ENCODE results near the gene BMPR1A. TPM values are rescaled to one million over a fixed set of nuclear protein-coding genes. Genes with fewer than 3 reads are reported as not detected.

Gene BMPR1A
- total and polyA plus RNA-seq, 9 of the 15 experiments (the other 6 are each of a cell fraction or from before 2014, with no cell fraction given), result 1.6 to 17.5 (median 9.1) TPM

DNA sequence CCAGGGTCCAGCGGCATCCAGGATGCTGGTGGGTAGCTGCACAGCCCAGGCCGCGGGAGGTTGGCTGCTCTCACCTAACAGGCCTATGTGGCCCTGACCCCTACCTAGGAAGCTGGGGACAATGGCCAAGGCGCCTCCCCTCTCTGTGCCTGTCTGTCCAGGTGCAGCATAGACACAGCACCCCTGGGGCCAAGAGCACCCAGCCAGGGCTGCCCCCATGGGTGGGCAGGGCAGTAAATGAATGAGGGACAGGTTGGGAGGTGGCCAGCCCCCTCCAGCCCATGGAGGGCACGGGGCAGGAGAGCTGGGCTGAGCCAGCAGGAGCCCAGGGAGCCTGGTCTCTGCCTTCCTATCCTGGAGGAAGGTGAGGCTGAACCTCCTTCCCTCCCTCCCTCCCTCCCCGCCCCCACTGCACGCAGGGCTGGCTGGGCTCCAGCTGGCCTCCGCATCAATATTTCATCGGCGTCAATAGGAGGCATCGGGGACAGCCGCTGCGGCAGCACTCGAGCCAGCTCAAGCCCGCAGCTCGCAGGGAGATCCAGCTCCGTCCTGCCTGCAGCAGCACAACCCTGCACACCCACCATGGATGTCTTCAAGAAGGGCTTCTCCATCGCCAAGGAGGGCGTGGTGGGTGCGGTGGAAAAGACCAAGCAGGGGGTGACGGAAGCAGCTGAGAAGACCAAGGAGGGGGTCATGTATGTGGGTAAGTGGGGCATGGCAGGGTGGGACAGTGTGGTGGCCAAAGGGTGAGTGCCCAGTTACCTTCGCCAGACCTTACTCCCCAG lies 201.9 kb downstream of the BMPR1A start, which contains the start of gene SNCG (continued):
- TF ChIP-seq, protein P1, sequence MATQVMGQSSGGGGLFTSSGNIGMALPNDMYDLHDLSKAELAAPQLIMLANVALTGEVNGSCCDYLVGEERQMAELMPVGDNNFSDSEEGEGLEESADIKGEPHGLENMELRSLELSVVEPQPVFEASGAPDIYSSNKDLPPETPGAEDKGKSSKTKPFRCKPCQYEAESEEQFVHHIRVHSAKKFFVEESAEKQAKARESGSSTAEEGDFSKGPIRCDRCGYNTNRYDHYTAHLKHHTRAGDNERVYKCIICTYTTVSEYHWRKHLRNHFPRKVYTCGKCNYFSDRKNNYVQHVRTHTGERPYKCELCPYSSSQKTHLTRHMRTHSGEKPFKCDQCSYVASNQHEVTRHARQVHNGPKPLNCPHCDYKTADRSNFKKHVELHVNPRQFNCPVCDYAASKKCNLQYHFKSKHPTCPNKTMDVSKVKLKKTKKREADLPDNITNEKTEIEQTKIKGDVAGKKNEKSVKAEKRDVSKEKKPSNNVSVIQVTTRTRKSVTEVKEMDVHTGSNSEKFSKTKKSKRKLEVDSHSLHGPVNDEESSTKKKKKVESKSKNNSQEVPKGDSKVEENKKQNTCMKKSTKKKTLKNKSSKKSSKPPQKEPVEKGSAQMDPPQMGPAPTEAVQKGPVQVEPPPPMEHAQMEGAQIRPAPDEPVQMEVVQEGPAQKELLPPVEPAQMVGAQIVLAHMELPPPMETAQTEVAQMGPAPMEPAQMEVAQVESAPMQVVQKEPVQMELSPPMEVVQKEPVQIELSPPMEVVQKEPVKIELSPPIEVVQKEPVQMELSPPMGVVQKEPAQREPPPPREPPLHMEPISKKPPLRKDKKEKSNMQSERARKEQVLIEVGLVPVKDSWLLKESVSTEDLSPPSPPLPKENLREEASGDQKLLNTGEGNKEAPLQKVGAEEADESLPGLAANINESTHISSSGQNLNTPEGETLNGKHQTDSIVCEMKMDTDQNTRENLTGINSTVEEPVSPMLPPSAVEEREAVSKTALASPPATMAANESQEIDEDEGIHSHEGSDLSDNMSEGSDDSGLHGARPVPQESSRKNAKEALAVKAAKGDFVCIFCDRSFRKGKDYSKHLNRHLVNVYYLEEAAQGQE (IDR thresholded peaks at IDR 0.05; ENCODE audit: borderline replicate concordance), result peak; percentile 54
- TF ChIP-seq, protein P1 (CRISPR knock-in tag; IDR thresholded peaks at IDR 0.05; ENCODE audit: low read depth), result no peak
- TF ChIP-seq, protein P2, sequence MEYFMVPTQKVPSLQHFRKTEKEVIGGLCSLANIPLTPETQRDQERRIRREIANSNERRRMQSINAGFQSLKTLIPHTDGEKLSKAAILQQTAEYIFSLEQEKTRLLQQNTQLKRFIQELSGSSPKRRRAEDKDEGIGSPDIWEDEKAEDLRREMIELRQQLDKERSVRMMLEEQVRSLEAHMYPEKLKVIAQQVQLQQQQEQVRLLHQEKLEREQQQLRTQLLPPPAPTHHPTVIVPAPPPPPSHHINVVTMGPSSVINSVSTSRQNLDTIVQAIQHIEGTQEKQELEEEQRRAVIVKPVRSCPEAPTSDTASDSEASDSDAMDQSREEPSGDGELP (CRISPR knock-in tag; IDR thresholded peaks at IDR 0.05; ENCODE audit: borderline replicate concordance), result peak; percentile 29; the same call in 1 of the 2 replicates
- TF ChIP-seq, protein P3, sequence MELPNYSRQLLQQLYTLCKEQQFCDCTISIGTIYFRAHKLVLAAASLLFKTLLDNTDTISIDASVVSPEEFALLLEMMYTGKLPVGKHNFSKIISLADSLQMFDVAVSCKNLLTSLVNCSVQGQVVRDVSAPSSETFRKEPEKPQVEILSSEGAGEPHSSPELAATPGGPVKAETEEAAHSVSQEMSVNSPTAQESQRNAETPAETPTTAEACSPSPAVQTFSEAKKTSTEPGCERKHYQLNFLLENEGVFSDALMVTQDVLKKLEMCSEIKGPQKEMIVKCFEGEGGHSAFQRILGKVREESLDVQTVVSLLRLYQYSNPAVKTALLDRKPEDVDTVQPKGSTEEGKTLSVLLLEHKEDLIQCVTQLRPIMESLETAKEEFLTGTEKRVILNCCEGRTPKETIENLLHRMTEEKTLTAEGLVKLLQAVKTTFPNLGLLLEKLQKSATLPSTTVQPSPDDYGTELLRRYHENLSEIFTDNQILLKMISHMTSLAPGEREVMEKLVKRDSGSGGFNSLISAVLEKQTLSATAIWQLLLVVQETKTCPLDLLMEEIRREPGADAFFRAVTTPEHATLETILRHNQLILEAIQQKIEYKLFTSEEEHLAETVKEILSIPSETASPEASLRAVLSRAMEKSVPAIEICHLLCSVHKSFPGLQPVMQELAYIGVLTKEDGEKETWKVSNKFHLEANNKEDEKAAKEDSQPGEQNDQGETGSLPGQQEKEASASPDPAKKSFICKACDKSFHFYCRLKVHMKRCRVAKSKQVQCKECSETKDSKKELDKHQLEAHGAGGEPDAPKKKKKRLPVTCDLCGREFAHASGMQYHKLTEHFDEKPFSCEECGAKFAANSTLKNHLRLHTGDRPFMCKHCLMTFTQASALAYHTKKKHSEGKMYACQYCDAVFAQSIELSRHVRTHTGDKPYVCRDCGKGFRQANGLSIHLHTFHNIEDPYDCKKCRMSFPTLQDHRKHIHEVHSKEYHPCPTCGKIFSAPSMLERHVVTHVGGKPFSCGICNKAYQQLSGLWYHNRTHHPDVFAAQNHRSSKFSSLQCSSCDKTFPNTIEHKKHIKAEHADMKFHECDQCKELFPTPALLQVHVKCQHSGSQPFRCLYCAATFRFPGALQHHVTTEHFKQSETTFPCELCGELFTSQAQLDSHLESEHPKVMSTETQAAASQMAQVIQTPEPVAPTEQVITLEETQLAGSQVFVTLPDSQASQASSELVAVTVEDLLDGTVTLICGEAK (IDR thresholded peaks at IDR 0.05), result peak; percentile 20; the same call in 1 of the 2 replicates
- TF ChIP-seq, protein P3 (CRISPR knock-in tag; IDR thresholded peaks at IDR 0.05), result no peak
- 0 out of 2 replicates have a peak, but pooled peaks have one; percentile 3 for TF ChIP-seq EGR1 (conservative IDR thresholded peaks at IDR 0.05)
- TF ChIP-seq YY1 (IDR thresholded peaks at IDR 0.05; ENCODE audit: borderline replicate concordance in 1 of 3, control insufficient read depth in 1 of 3, extremely low read depth in 1 of 3, insufficient read depth in 3 of 3, insufficient read length in 1 of 3, insufficient replicate concordance in 2 of 3, low read depth in 1 of 3, low read length in 2 of 3), result peak in 1 of 3 experiments; percentile 4

Data from K562 (cell line).